ENCODE measurements around the gene PCDHA6.
"Not testable (repeated sequence)": the region's sequence is repeated elsewhere in the genome, so short reads cannot be mapped to it uniquely, and the experiment has no call there.

The PCDHA6 gene

GRCh38 chr5:140821375-140822280 lies 6.1 kb upstream of the PCDHA6 start, which contains the start of gene PCDHA5:
TSS of gene PCDHA5 (plus strand) at chr5:140821613.
- no peak for DNase-seq (ENCODE audit: low read depth)

- DNase-seq (ENCODE audit: low read depth), result no peak
Measured at GRCh38 chr5:140822281-140822629, 5.5 kb upstream of the PCDHA6 start.

GRCh38 chr5:140822969-140823368 lies 4.8 kb upstream of the PCDHA6 start:
- not testable (repeated sequence) for DNase-seq (ENCODE audit: low read depth)

GRCh38 chr5:140823475-140823874 lies 4.3 kb upstream of the PCDHA6 start:
- DNase-seq (ENCODE audit: low read depth), result no peak

- DNase-seq (ENCODE audit: low read depth), result no peak
Measured at GRCh38 chr5:140828362-140828737, 590 bp downstream of the PCDHA6 start.

GRCh38 chr5:140829511-140830501 lies 2.0 kb downstream of the PCDHA6 start:
- not testable (repeated sequence) for DNase-seq (ENCODE audit: low read depth)

GRCh38 chr5:140833993-140834392 lies 6.2 kb downstream of the PCDHA6 start, which contains the start of gene PCDHA7:
TSS of gene PCDHA7 (plus strand) at chr5:140834269. CDS start at chr5:140834384, 115 bp downstream.
- DNase-seq (ENCODE audit: low read depth), result no peak

GRCh38 chr5:140834439-140835008 lies 6.8 kb downstream of the PCDHA6 start:
- DNase-seq (ENCODE audit: low read depth), result not testable (repeated sequence)

- DNase-seq (ENCODE audit: low read depth), result no peak
Measured at GRCh38 chr5:140835622-140836510, 8.1 kb downstream of the PCDHA6 start.

- no peak for DNase-seq (ENCODE audit: low read depth)
Measured at GRCh38 chr5:140840978-140841962, 13.5 kb downstream of the PCDHA6 start, which contains the start of gene PCDHA8. TSS of gene PCDHA8 (plus strand) at chr5:140841187. CDS start at chr5:140841322, 135 bp downstream.

GRCh38 chr5:140842798-140843733 lies 15.3 kb downstream of the PCDHA6 start:
- no peak for DNase-seq (ENCODE audit: low read depth)

- not testable (repeated sequence) for DNase-seq (ENCODE audit: low read depth)
Measured at GRCh38 chr5:140848139-140849102, 20.7 kb downstream of the PCDHA6 start, which contains the start of gene PCDHA9. TSS of gene PCDHA9 (plus strand) at chr5:140848382. CDS start at chr5:140848496, 114 bp downstream.

- not testable (repeated sequence) for DNase-seq (ENCODE audit: low read depth)
Measured at GRCh38 chr5:140849831-140850634, 22.3 kb downstream of the PCDHA6 start.

GRCh38 chr5:140855772-140856674 lies 28.3 kb downstream of the PCDHA6 start, which contains the start of gene PCDHA10:
TSS of gene PCDHA10 (plus strand) at chr5:140855897. CDS start at chr5:140856049, 152 bp downstream.
- no peak for DNase-seq (ENCODE audit: low read depth)

Measured in T-helper 22 cell (primary cell).